SK-N-SH (cell line): ENCODE data around the gene CHCHD5. TPM values are rescaled to one million over a fixed set of nuclear protein-coding genes. Genes with fewer than 3 reads are reported as not detected.

Source experiments
- CTCF ChIA-PET: fragments of 300-600, 350-600 bp; formaldehyde crosslinking; extraction: SDS; loops from one replicate; lab custom pipeline; 2021; lab: Yijun Ruan, JAX
- POLR2A ChIA-PET: fragments of 350-600 bp; sonication (Branson Sonifier 250); formaldehyde crosslinking; extraction: SDS; loops from one replicate; lab custom pipeline; 2020; ENCODE audit warnings: antibody characterized with exemption, inconsistent platforms; lab: Yijun Ruan, JAX
- DNase-seq: peaks from one replicate; pipeline ENCODE4 v3.0.0; 2012
- H2AFZ ChIP-seq: fragments of 200-600 bp; sonication (generic); 2 replicates; pipeline ENCODE4 v1.8.1; 2016; ENCODE audit warnings: antibody characterized with exemption, mild to moderate bottlenecking, low read depth
- H3F3A ChIP-seq: fragments of 200-600 bp; sonication (generic); replicated peaks from 2 replicates; pipeline ENCODE3; 2016; ENCODE audit warnings: antibody characterized with exemption, mild to moderate bottlenecking; ENCODE audit not compliant: insufficient read depth
- H3K27ac ChIP-seq, 2 experiments: fragments of 200-500 bp in 1 of 2; fragments of 200-600 bp in 1 of 2; sonication (Bioruptor generic) in 1 of 2; sonication (generic), shearing (Covaris generic) in 1 of 2; 2 replicates each; pipeline versions ENCODE4 v1.5.1 to v1.6.1; 2014 to 2016; ENCODE audit warnings: low read depth in 2 of 2, inconsistent platforms in 1 of 2, low read length in 1 of 2, mild to moderate bottlenecking in 1 of 2, mixed read lengths in 1 of 2
- H3K27me3 ChIP-seq: fragments of 200-600 bp; sonication (generic), shearing (Covaris generic); 2 replicates; pipeline ENCODE4 v1.6.1; 2016; ENCODE audit warnings: mixed run types; ENCODE audit not compliant: insufficient read depth
- H3K36me3 ChIP-seq, 2 experiments: fragments of 200-500 bp in 1 of 2; fragments of 200-600 bp in 1 of 2; sonication (Bioruptor generic) in 1 of 2; sonication (generic) in 1 of 2; replicated peaks in 1 of 2; 2 replicates each; pipeline versions ENCODE3 to v1.5.1; 2014 to 2016; ENCODE audit warnings: low read length in 1 of 2, mild to moderate bottlenecking in 1 of 2; ENCODE audit not compliant: insufficient read depth in 2 of 2, control insufficient read depth in 1 of 2
- H3K4me1 ChIP-seq, 2 experiments: fragments of 200-500 bp in 1 of 2; fragments of 200-600 bp in 1 of 2; sonication (Bioruptor generic) in 1 of 2; sonication (generic), shearing (Covaris generic) in 1 of 2; 2 replicates each; pipeline versions ENCODE4 v1.5.1 to v1.6.1; 2014 to 2016; ENCODE audit warnings: low read depth in 1 of 2, low read length in 1 of 2, mixed run types in 1 of 2; ENCODE audit not compliant: insufficient read depth in 2 of 2, control insufficient read depth in 1 of 2
- H3K4me2 ChIP-seq: fragments of 200-600 bp; sonication (generic), shearing (Covaris generic); 2 replicates; pipeline ENCODE4 v1.6.1; 2017; ENCODE audit warnings: mixed run types
- H3K4me3 ChIP-seq, 2 experiments: fragments of 200-500 bp in 1 of 2; fragments of 200-600 bp in 1 of 2; sonication (Bioruptor generic) in 1 of 2; sonication (generic), shearing (Covaris generic) in 1 of 2; 2 replicates each; pipeline versions ENCODE4 v1.5.1 to v1.8.1; 2014 to 2016; ENCODE audit warnings: low read depth in 2 of 2, inconsistent platforms in 1 of 2, low read length in 1 of 2, mild to moderate bottlenecking in 1 of 2, mixed read lengths in 1 of 2, moderate library complexity in 1 of 2
- H3K79me2 ChIP-seq: fragments of 200-600 bp; sonication (generic); 2 replicates; pipeline ENCODE4 v1.8.1; 2017; ENCODE audit warnings: mild to moderate bottlenecking; ENCODE audit not compliant: insufficient read depth
- H3K9ac ChIP-seq: fragments of 200-600 bp; sonication (generic); 2 replicates; pipeline ENCODE4 v1.6.1; 2017; ENCODE audit warnings: mixed run types
- H3K9me2 ChIP-seq: fragments of 200-600 bp; sonication (generic); 2 replicates; pipeline ENCODE4 v1.6.1; 2017; ENCODE audit warnings: mixed run types
- H3K9me3 ChIP-seq: fragments of 200-600 bp; sonication (generic); 2 replicates; pipeline ENCODE4 v1.6.1; 2017; ENCODE audit warnings: mixed run types, mild to moderate bottlenecking, moderate library complexity
- H4K20me1 ChIP-seq: fragments of 200-600 bp; sonication (generic); 2 replicates; pipeline ENCODE4 v1.6.1; 2017; ENCODE audit warnings: mild to moderate bottlenecking, mixed run types; ENCODE audit not compliant: insufficient read depth
- CHD2 ChIP-seq: fragments of 150-350 bp; IDR thresholded peaks from 2 replicates; pipeline ENCODE4 v1.6.1; 2018; ENCODE audit warnings: low read length; ENCODE audit not compliant: partially characterized antibody
- EZH2phosphoT487 ChIP-seq: fragments of 200-600 bp; sonication (generic); IDR thresholded peaks from 2 replicates; pipeline ENCODE4 v1.6.1; 2017; ENCODE audit warnings: low read depth, mixed run types, mild to moderate bottlenecking, antibody characterized with exemption, moderate library complexity, borderline replicate concordance
- FOSL2 ChIP-seq: IDR thresholded peaks from 2 replicates; pipeline ENCODE4 v1.4.0; 2012; ENCODE audit warnings: low read depth, mild to moderate bottlenecking, moderate library complexity, borderline replicate concordance
- FOXJ3 ChIP-seq: sonication (generic); formaldehyde crosslinking; IDR thresholded peaks from 2 replicates; pipeline ENCODE4 v1.5.1; 2020; ENCODE audit warnings: mild to moderate bottlenecking, missing genetic modification reagents
- FOXM1 ChIP-seq: IDR thresholded peaks from 2 replicates; pipeline ENCODE4 v1.4.0; 2012; ENCODE audit warnings: low read depth, mild to moderate bottlenecking
- GABPA ChIP-seq: IDR thresholded peaks from 2 replicates; pipeline ENCODE4 v1.4.0; 2012; ENCODE audit warnings: low read depth, mild to moderate bottlenecking
- GATA2 ChIP-seq: sonication (generic); formaldehyde crosslinking; IDR thresholded peaks from 2 replicates; pipeline ENCODE4 v1.5.0; 2020; ENCODE audit warnings: mild to moderate bottlenecking, missing genetic modification reagents
- IRF3 ChIP-seq: fragments of 150-350 bp; IDR thresholded peaks from 2 replicates; pipeline ENCODE4 v1.6.1; 2016; ENCODE audit warnings: mild to moderate bottlenecking, low read depth, low read length
- JUND ChIP-seq: IDR thresholded peaks from 2 replicates; pipeline ENCODE4 v1.4.0; 2012
- NFIC ChIP-seq: IDR thresholded peaks from 2 replicates; pipeline ENCODE4 v1.4.0; 2012; ENCODE audit warnings: borderline replicate concordance
- NRF1 ChIP-seq: IDR thresholded peaks from 2 replicates; pipeline ENCODE4 v1.6.1; 2012; ENCODE audit warnings: low read depth, mild to moderate bottlenecking, low read length
- RAD21 ChIP-seq: IDR thresholded peaks from 2 replicates; pipeline ENCODE4 v1.6.1; 2012; ENCODE audit warnings: mild to moderate bottlenecking, low read length
- RCOR1 ChIP-seq: fragments of 150-350 bp; IDR thresholded peaks from 2 replicates; pipeline ENCODE4 v1.6.1; 2017; ENCODE audit warnings: antibody characterized with exemption, low read length
- TCF12 ChIP-seq: IDR thresholded peaks from 2 replicates; pipeline ENCODE4 v1.4.0; 2012
- TEAD4 ChIP-seq: IDR thresholded peaks from 2 replicates; pipeline ENCODE4 v1.4.0; 2012; ENCODE audit warnings: mild to moderate bottlenecking, borderline replicate concordance; ENCODE audit not compliant: insufficient read depth
- YY1 ChIP-seq: IDR thresholded peaks from 2 replicates; pipeline ENCODE4 v1.4.0; 2012; ENCODE audit warnings: low read depth, mild to moderate bottlenecking
- ZBTB33 ChIP-seq: IDR thresholded peaks from 2 replicates; pipeline ENCODE4 v1.4.0; 2012; ENCODE audit warnings: low read depth, borderline replicate concordance
- WGBS: methylation state at CpG from one replicate; pipeline ENCODE4 v1.1.6; 2017; ENCODE audit warnings: low lambda C conversion rate; 5-methylcytosine and 5-hydroxymethylcytosine counted together
- polyA plus RNA-seq, 3 experiments: library from polyadenylated mRNA; depleted of rRNA; stranded (reverse); fragments of >200 nt; gene quantifications; 2 replicates each; pipeline ENCODE4 v1.2.3, GENCODE V29; 2012
- TF ChIP-seq, protein P1 (sequence below): fragments of 200-600 bp; sonication (generic); IDR thresholded peaks from 2 replicates; pipeline ENCODE4 v1.6.1; 2017; ENCODE audit warnings: antibody characterized with exemption, mild to moderate bottlenecking, moderate library complexity
- TF ChIP-seq, protein P2 (sequence below): IDR thresholded peaks from 2 replicates; pipeline ENCODE4; 2012
- TF ChIP-seq, protein P3 (sequence below): fragments of 150-350 bp; IDR thresholded peaks from 2 replicates; pipeline ENCODE4 v1.6.1; 2017; ENCODE audit warnings: antibody characterized with exemption, low read length, low read depth, borderline replicate concordance

The CHCHD5 gene
- polyA plus RNA-seq, 1 of the 3 experiments (the other 2 are of a cell fraction) = 55.9 TPM

DNA sequence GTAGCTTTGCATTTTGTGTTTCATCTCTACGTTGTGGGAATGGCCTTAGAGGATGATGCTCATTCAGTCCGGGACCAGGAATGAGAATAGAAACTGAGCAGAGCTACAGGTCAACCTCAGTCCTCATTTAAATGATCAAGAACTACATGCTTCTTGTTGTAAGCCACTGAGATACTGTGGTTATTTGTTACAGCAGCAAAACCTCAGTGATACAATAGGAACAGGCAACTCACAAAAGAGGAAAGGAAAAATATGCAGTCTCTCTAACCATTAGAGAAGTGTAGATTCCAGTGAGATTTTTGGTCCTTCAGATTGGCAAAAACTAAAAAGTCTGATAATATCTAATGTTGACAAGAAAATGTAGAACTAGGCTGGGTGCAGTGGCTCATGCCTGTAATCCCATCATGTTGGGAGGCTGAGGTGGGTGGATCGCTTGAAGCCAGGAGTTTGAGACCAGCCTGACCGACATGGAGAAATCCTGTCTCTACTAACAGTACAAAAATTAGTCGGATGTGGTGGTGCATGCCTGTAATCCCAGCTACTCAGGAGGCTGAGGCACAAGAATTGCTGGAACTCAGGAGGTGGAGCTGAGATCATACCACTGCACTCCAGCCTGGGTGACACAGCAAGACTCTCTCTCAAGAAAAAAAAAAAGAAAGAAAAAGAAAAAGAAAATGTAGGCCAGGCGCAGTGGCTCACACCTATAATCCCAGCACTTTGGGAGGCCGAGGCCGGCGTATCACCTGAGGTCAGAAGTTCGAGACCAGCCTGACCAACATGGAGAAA lies 13.3 kb downstream of the CHCHD5 start:
- ChIA-PET POLR2A (no interaction called here), CTCF (interaction anchor here (13.6 kb wide), 1 partner anchor 128 kb away, joined by 149 read pairs; no protein-coding TSS in a partner anchor)
- H3F3A ChIP-seq = no peaks in the 10 kb centered on the region
- no peaks in the 10 kb centered on the region for H4K20me1 ChIP-seq
- H3K27ac ChIP-seq = no peak overlapping the region
- no peak overlapping the region for H3K4me2 ChIP-seq
- no peaks in the 10 kb centered on the region for H3K79me2 ChIP-seq
- H3K4me1 ChIP-seq = peaks cover 0 to 3% of the 10 kb centered on the region in 2 experiments; a peak in 3 of 4 replicates
- no peaks in the 10 kb centered on the region for H3K27me3 ChIP-seq
- TF ChIP-seq RAD21 (no peak), FOXM1 (no peak), GATA2 (CRISPR knock-in tag) (no peak), JUND (no peak), FOSL2 (no peak)
- H3K9ac ChIP-seq = no peak overlapping the region
- no peaks in the 10 kb centered on the region for H3K9me3 ChIP-seq
- H3K36me3 ChIP-seq = no peaks in the 10 kb centered on the region
- H3K4me3 ChIP-seq = no peak overlapping the region
- H2AFZ ChIP-seq = no peak overlapping the region
- 95% methylated on average over 10 of the region's 10 CpGs for WGBS
- DNase-seq = no peak
- H3K9me2 ChIP-seq = no peaks in the 10 kb centered on the region

DNA sequence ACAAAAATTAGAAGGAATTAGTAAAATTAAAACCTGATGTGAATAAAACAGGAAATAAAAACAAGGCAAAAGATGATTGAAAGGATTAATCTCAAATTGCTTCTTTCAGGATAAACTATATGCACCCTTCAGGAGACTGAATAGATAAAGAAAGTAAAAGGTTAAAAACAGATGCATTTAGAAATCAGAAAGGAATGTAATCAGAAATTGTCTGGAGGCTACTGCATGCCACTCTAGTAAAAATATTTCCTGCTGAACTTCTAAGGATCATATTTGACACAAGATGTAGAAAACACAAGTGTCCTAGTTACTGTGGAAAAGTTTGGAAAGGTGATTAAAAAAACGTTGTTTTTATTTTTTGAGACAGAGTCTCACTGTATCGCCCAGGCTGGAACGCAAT lies 16.2 kb downstream of the CHCHD5 start:
- no peaks in the 10 kb centered on the region for H3F3A ChIP-seq
- ChIA-PET POLR2A (no interaction called here), CTCF (interaction anchor here (0.5 to 13.6 kb wide), 39 partner anchors 9 to 479 kb away, joined by 3 to 149 read pairs (median 5); partner anchors contain the start of genes CHCHD5 and SLC20A1)
- peak overlapping the region; percentile 19; the same call in 1 of the 2 replicates for H3K4me2 ChIP-seq
- H3K9ac ChIP-seq = no peak overlapping the region
- peaks cover 0 to 3% of the 10 kb centered on the region in 2 experiments; a peak in 3 of 4 replicates for H3K4me1 ChIP-seq
- 71% methylated on average over 3 of the region's 3 CpGs for WGBS
- DNase-seq = no peak
- no peaks in the 10 kb centered on the region for H3K27me3 ChIP-seq
- no peak overlapping the region for H3K27ac ChIP-seq
- no peaks in the 10 kb centered on the region for H3K9me2 ChIP-seq
- H3K4me3 ChIP-seq = no peak overlapping the region
- peak overlapping the region; percentile 77; the same call in 1 of the 2 replicates for H2AFZ ChIP-seq
- H4K20me1 ChIP-seq = no peaks in the 10 kb centered on the region
- H3K36me3 ChIP-seq = no peaks in the 10 kb centered on the region
- no peaks in the 10 kb centered on the region for H3K9me3 ChIP-seq
- H3K79me2 ChIP-seq = no peaks in the 10 kb centered on the region
- TF ChIP-seq TCF12 (no peak), RCOR1 (no peak), FOXJ3 (CRISPR knock-in tag) (no peak), YY1 (no peak), IRF3 (no peak), NRF1 (no peak), ZBTB33 (no peak), FOSL2 (no peak), EZH2phosphoT487 (no peak), GABPA (no peak), CHD2 (no peak), TEAD4 (no peak), NFIC (no peak)
- TF ChIP-seq, protein P1, sequence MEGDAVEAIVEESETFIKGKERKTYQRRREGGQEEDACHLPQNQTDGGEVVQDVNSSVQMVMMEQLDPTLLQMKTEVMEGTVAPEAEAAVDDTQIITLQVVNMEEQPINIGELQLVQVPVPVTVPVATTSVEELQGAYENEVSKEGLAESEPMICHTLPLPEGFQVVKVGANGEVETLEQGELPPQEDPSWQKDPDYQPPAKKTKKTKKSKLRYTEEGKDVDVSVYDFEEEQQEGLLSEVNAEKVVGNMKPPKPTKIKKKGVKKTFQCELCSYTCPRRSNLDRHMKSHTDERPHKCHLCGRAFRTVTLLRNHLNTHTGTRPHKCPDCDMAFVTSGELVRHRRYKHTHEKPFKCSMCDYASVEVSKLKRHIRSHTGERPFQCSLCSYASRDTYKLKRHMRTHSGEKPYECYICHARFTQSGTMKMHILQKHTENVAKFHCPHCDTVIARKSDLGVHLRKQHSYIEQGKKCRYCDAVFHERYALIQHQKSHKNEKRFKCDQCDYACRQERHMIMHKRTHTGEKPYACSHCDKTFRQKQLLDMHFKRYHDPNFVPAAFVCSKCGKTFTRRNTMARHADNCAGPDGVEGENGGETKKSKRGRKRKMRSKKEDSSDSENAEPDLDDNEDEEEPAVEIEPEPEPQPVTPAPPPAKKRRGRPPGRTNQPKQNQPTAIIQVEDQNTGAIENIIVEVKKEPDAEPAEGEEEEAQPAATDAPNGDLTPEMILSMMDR = no peak
- TF ChIP-seq, protein P2, sequence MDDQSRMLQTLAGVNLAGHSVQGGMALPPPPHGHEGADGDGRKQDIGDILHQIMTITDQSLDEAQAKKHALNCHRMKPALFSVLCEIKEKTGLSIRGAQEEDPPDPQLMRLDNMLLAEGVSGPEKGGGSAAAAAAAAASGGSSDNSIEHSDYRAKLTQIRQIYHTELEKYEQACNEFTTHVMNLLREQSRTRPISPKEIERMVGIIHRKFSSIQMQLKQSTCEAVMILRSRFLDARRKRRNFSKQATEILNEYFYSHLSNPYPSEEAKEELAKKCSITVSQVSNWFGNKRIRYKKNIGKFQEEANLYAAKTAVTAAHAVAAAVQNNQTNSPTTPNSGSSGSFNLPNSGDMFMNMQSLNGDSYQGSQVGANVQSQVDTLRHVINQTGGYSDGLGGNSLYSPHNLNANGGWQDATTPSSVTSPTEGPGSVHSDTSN = no peak
- TF ChIP-seq, protein P3, sequence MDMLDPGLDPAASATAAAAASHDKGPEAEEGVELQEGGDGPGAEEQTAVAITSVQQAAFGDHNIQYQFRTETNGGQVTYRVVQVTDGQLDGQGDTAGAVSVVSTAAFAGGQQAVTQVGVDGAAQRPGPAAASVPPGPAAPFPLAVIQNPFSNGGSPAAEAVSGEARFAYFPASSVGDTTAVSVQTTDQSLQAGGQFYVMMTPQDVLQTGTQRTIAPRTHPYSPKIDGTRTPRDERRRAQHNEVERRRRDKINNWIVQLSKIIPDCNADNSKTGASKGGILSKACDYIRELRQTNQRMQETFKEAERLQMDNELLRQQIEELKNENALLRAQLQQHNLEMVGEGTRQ = no peak
